Endometrium (tissue), 2 donors: ENCODE data around the gene DOK3.

Experiments used
- FAIRE-seq: peaks from 2 replicates; lab custom pipeline; 2012; peaks lifted over from hg19 to GRCh38; lab: Jason Lieb, UNC
- donor health status: control.
- donor health status: control.

DOK3 gene

GRCh38 chr5:177509381-177509951 lies at the start of gene DOK3:
Gene DOK3 (minus strand): TSS chr5:177509826. CDS start chr5:177509540, 286 bp downstream.
- no peak for FAIRE-seq

- FAIRE-seq = no peak
These were observed 48.2 kb upstream of the DOK3 start for GRCh38 chr5:177557796-177558195.

GRCh38 chr5:177557041-177557647 lies 47.5 kb upstream of the DOK3 start:
- no peak for FAIRE-seq

GRCh38 chr5:177555665-177556064 lies 46.0 kb upstream of the DOK3 start:
- no peak for FAIRE-seq

- FAIRE-seq = no peak
These were observed 45.6 kb upstream of the DOK3 start for GRCh38 chr5:177555228-177555627.

- no peak for FAIRE-seq
These were observed 45.0 kb upstream of the DOK3 start, which contains the start of gene FAM193B for GRCh38 chr5:177554474-177555111. Gene FAM193B (minus strand): TSS chr5:177554563. CDS start chr5:177554458, 105 bp downstream.

GRCh38 chr5:177553671-177554429 lies 44.2 kb upstream of the DOK3 start:
- no peak for FAIRE-seq

- FAIRE-seq = no peak
These were observed 43.3 kb upstream of the DOK3 start for GRCh38 chr5:177552839-177553455.

- no peak for FAIRE-seq
These were observed 40.5 kb upstream of the DOK3 start for GRCh38 chr5:177550122-177550521.

GRCh38 chr5:177548495-177548894 lies 38.9 kb upstream of the DOK3 start:
- no peak for FAIRE-seq

- no peak for FAIRE-seq
These were observed 38.1 kb upstream of the DOK3 start for GRCh38 chr5:177547736-177548135.

GRCh38 chr5:177546258-177546741 lies 36.7 kb upstream of the DOK3 start:
- no peak for FAIRE-seq

- FAIRE-seq = no peak
These were observed 36.0 kb upstream of the DOK3 start for GRCh38 chr5:177545487-177546257.

GRCh38 chr5:177542816-177543465 lies 33.3 kb upstream of the DOK3 start:
- no peak for FAIRE-seq

GRCh38 chr5:177540438-177540837 lies 30.8 kb upstream of the DOK3 start:
- FAIRE-seq = no peak

GRCh38 chr5:177539411-177539810 lies 29.8 kb upstream of the DOK3 start:
- no peak for FAIRE-seq

GRCh38 chr5:177538876-177539275 lies 29.2 kb upstream of the DOK3 start:
- FAIRE-seq = no peak

- FAIRE-seq = no peak
These were observed 28.0 kb upstream of the DOK3 start for GRCh38 chr5:177537389-177538361.

- no peak for FAIRE-seq
These were observed 26.8 kb upstream of the DOK3 start for GRCh38 chr5:177536386-177536785.

- FAIRE-seq = no peak
These were observed 25.5 kb upstream of the DOK3 start for GRCh38 chr5:177535125-177535524.
